Measurements from ENCODE around the gene GCFC2. TPM values are rescaled to one million over a fixed set of nuclear protein-coding genes. Genes with fewer than 3 reads are reported as not detected.

The GCFC2 gene
- total RNA-seq: 10 to 100 TPM; 15.7 to 17.1 TPM
- 19.0 TPM for polyA plus RNA-seq (2013, experiment 1 of 2)
- polyA plus RNA-seq (2013, experiment 2 of 2): 25.5 TPM
- 15.2 to 91.3 (median 39.9) reads per million in 172 experiments for total RNA-seq

GRCh38 chr2:75710577-75711253 lies at the start of gene GCFC2:
Gene GCFC2 (minus strand): TSS chr2:75710915. CDS start chr2:75710855, 60 bp downstream.
- peaks cover 7% of the 10 kb centered on the region for H3K36me3 ChIP-seq (ENCODE audit: insufficient read depth, low read length)
- no peaks in the 10 kb centered on the region for H3K27me3 ChIP-seq (ENCODE audit: control insufficient read depth in 1 of 2, insufficient read depth in 2 of 2, low read length in 2 of 2)
- H3K9me3 Mint-ChIP-seq: no peaks in the 10 kb centered on the region
- H3K27ac Mint-ChIP-seq: peak within 1 kb of the TSS; percentile 98
- peak within 1 kb of the TSS; percentile 79 for H3K4me3 ChIP-seq (ENCODE audit: low read length)
- TF ChIP-seq CTCF (IDR thresholded peaks at IDR 0.05): peak; percentile 54
- H3K27ac ChIP-seq (ENCODE audit: low read depth in 1 of 2, low read length in 2 of 2): peak within 1 kb of the TSS; percentile 66 to 77
- ChIA-PET POLR2A (interaction anchor here (1.0 to 4.3 kb wide), 5 partner anchors 12 to 64 kb away, joined by 3 to 26 read pairs (median 3); partner anchors contain the start of gene MRPL19), CTCF (interaction anchor here (1.3 to 2.1 kb wide), 2 partner anchors 10 to 70 kb away, joined by 5 to 8 read pairs; no protein-coding TSS in a partner anchor)
- peak; percentile 65 to 91 (median 77) for DNase-seq
- peaks cover 8% of the 10 kb centered on the region for H3K4me1 ChIP-seq (ENCODE audit: insufficient read depth, low read length)
- H3K36me3 Mint-ChIP-seq (ENCODE audit: low read depth): peaks cover 18% of the 10 kb centered on the region
- ATAC-seq (ENCODE audit: poor library complexity): peak; percentile 84
- no peaks in the 10 kb centered on the region for H3K27me3 Mint-ChIP-seq
- peaks cover 41% of the 10 kb centered on the region for H3K4me1 Mint-ChIP-seq (ENCODE audit: low read depth)
- intact Hi-C loops (cut with DNase I, micrococcal nuclease): loop anchor here (2.0 to 5.0 kb wide), 2 partner anchors 64 to 753 kb away; partner anchors contain the start of genes MRPL19 (in 1 of the 2) and POLE4 (in 1 of the 2)
- H3K9me3 ChIP-seq (ENCODE audit: control insufficient read depth in 1 of 2, insufficient read depth in 1 of 2, low read length in 2 of 2): no peaks in the 10 kb centered on the region
- H3K4me3 Mint-ChIP-seq: peak within 1 kb of the TSS; percentile 97

- H3K27ac ChIP-seq (ENCODE audit: low read depth in 1 of 2, low read length in 2 of 2): no peak overlapping the region
- POLR2A ChIA-PET: interaction anchor here (1.3 kb wide), 1 partner anchor 9 kb away, joined by 3 read pairs; no protein-coding TSS in a partner anchor
- ATAC-seq (ENCODE audit: poor library complexity): no peak
- Mint-ChIP-seq H3K27ac (no peak overlapping the region), H3K27me3 (peaks cover 27% of the 10 kb centered on the region), H3K4me3 (no peak overlapping the region), H3K36me3 (ENCODE audit: low read depth) (no peaks in the 10 kb centered on the region), H3K4me1 (ENCODE audit: low read depth) (no peaks in the 10 kb centered on the region), H3K9me3 (peaks cover 1% of the 10 kb centered on the region)
- DNase-seq: no peak
- H3K4me3 ChIP-seq (ENCODE audit: low read length): no peak overlapping the region
- intact Hi-C loops (cut with DNase I, micrococcal nuclease): no loop called here
- no peak for TF ChIP-seq CTCF (IDR thresholded peaks at IDR 0.05)
- H3K36me3 ChIP-seq (ENCODE audit: insufficient read depth, low read length): no peaks in the 10 kb centered on the region
- no peaks in the 10 kb centered on the region for H3K4me1 ChIP-seq (ENCODE audit: insufficient read depth, low read length)
- no peaks in the 10 kb centered on the region for H3K9me3 ChIP-seq (ENCODE audit: control insufficient read depth in 1 of 2, insufficient read depth in 1 of 2, low read length in 2 of 2)
- H3K27me3 ChIP-seq (ENCODE audit: control insufficient read depth in 1 of 2, insufficient read depth in 2 of 2, low read length in 2 of 2): no peaks in the 10 kb centered on the region
- CTCF ChIA-PET: no interaction called here
Measured at GRCh38 chr2:75752828-75753227, 42.1 kb upstream of the GCFC2 start.

GRCh38 chr2:75751824-75752468 lies 41.2 kb upstream of the GCFC2 start:
- Histone ChIP-seq H3K9me3 (ENCODE audit: control insufficient read depth in 1 of 2, insufficient read depth in 1 of 2, low read length in 2 of 2) (no peaks in the 10 kb centered on the region), H3K36me3 (ENCODE audit: insufficient read depth, low read length) (no peaks in the 10 kb centered on the region), H3K4me1 (ENCODE audit: insufficient read depth, low read length) (no peaks in the 10 kb centered on the region), H3K27me3 (ENCODE audit: control insufficient read depth in 1 of 2, insufficient read depth in 2 of 2, low read length in 2 of 2) (no peaks in the 10 kb centered on the region), H3K27ac (ENCODE audit: low read depth in 1 of 2, low read length in 2 of 2) (no peak overlapping the region), H3K4me3 (ENCODE audit: low read length) (no peak overlapping the region)
- no peaks in the 10 kb centered on the region for H3K36me3 Mint-ChIP-seq (ENCODE audit: low read depth)
- no peaks in the 10 kb centered on the region for H3K4me1 Mint-ChIP-seq (ENCODE audit: low read depth)
- ATAC-seq (ENCODE audit: poor library complexity): no peak
- POLR2A ChIA-PET: no interaction called here
- DNase-seq: no peak
- CTCF ChIA-PET: no interaction called here
- TF ChIP-seq CTCF (IDR thresholded peaks at IDR 0.05): no peak
- intact Hi-C loops (cut with DNase I, micrococcal nuclease): no loop called here
- H3K27ac Mint-ChIP-seq: no peak overlapping the region
- H3K9me3 Mint-ChIP-seq: no peaks in the 10 kb centered on the region
- no peak overlapping the region for H3K4me3 Mint-ChIP-seq
- peaks cover 23% of the 10 kb centered on the region for H3K27me3 Mint-ChIP-seq

Measured in CD4-positive, alpha-beta T cell (primary cell).